DND-41 (cell line): ENCODE measurements around the gene KIF20B.

ENCODE experiments used
- CTCF ChIP-seq: IDR thresholded peaks from 2 replicates; pipeline ENCODE4 v1.5.1; 2012; ENCODE audit warnings: borderline replicate concordance, low read length, moderate library complexity, mild to moderate bottlenecking; ENCODE audit not compliant: poor library complexity, severe bottlenecking; ENCODE audit errors: extremely low read depth
- EZH2 ChIP-seq: IDR thresholded peaks from 3 replicates; pipeline ENCODE4 v1.6.1; 2012; ENCODE audit warnings: borderline replicate concordance, low read depth, mild to moderate bottlenecking, moderate library complexity, low read length, inconsistent platforms; ENCODE audit not compliant: severe bottlenecking

GRCh38 chr10:89677341-89677740 is 24.0 kb upstream of the KIF20B start:
- TF ChIP-seq CTCF, result no peak
- TF ChIP-seq EZH2, result no peak
